ENCODE data around the gene LRRC2.

DNA sequence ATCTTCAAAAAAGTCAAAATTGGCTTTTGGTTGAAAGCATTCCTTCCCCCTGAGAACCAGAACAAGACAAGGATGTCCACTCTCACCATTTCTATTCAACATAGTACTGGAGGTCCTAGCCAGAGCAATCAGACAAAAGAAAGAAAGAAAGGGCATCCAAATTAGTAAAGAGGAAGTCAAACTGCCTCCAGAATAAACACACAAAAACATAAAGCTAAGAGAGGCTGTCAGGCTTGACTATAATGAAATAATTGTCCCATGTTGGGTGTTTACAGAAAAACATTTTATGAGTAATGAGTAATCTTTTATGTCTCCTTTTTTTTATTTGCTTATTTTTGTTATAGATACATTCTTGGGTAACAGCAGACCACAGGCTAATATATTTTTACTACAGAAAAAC, 27.9 kb upstream of the LRRC2 start:
- TF ChIP-seq MLLT10 (CRISPR knock-in tag; IDR thresholded peaks at IDR 0.05) (no peak), MTA3 (CRISPR knock-in tag; IDR thresholded peaks at IDR 0.05) (no peak), EP300 (IDR thresholded peaks at IDR 0.05; ENCODE audit: low read depth in 2 of 2, low read length in 2 of 2) (no peak), EP300 (CRISPR knock-in tag; IDR thresholded peaks at IDR 0.05; ENCODE audit: borderline replicate concordance) (no peak), CEBPB (IDR thresholded peaks at IDR 0.05; ENCODE audit: borderline replicate concordance, low read depth, low read length) (no peak), RORA (CRISPR knock-in tag; IDR thresholded peaks at IDR 0.05) (no peak), SP1 (IDR thresholded peaks at IDR 0.05) (no peak), SP1 (CRISPR knock-in tag; IDR thresholded peaks at IDR 0.05) (no peak)
- TF ChIP-seq, protein P1, sequence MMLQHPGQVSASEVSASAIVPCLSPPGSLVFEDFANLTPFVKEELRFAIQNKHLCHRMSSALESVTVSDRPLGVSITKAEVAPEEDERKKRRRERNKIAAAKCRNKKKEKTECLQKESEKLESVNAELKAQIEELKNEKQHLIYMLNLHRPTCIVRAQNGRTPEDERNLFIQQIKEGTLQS (CRISPR knock-in tag; IDR thresholded peaks at IDR 0.05): no peak
- TF ChIP-seq, protein P2, sequence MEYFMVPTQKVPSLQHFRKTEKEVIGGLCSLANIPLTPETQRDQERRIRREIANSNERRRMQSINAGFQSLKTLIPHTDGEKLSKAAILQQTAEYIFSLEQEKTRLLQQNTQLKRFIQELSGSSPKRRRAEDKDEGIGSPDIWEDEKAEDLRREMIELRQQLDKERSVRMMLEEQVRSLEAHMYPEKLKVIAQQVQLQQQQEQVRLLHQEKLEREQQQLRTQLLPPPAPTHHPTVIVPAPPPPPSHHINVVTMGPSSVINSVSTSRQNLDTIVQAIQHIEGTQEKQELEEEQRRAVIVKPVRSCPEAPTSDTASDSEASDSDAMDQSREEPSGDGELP (IDR thresholded peaks at IDR 0.05; ENCODE audit: borderline replicate concordance, low read depth): no peak

Measured in HepG2 (cell line).